MCF 10A (cell line): ENCODE results near the gene DDX27. TPM values are rescaled to one million over a fixed set of nuclear protein-coding genes. Genes with fewer than 3 reads are reported as not detected.
"Not testable (repeated sequence)": the region's sequence is repeated elsewhere in the genome, so short reads cannot be mapped to it uniquely, and the experiment has no call there.

Experiments
- BruUV-seq: library from RNA; stranded (reverse); fragments of 400-500 nt; replicated peaks from 2 replicates; lab custom pipeline; 2021; lab: Mats Ljungman, UMichigan
- CTCF ChIA-PET: fragments of 300-600 bp; sonication (Branson Sonifier 250); formaldehyde crosslinking; extraction: SDS; loops from one replicate; lab custom pipeline; 2021; ENCODE audit warnings: antibody characterized with exemption, inconsistent platforms; lab: Yijun Ruan, JAX
- POLR2A ChIA-PET: fragments of 300-600, 350-650 bp; sonication (Branson Sonifier 250); formaldehyde crosslinking; extraction: SDS; loops from one replicate; lab custom pipeline; 2020; ENCODE audit warnings: antibody characterized with exemption, inconsistent platforms; lab: Yijun Ruan, JAX
- DNase-seq: peaks from one replicate; pipeline ENCODE4 v3.0.0-alpha.2; 2018; ENCODE audit not compliant: unreplicated experiment
- H3K27ac Mint-ChIP-seq: one replicate; pipeline ENCODE4 v1.8.0; 2022; ENCODE audit warnings: mild to moderate bottlenecking, low read depth, mixed read lengths; ENCODE audit not compliant: unreplicated experiment
- H3K27me3 Mint-ChIP-seq: one replicate; pipeline ENCODE4 v1.8.0; 2022; ENCODE audit warnings: mixed read lengths; ENCODE audit not compliant: insufficient read depth, unreplicated experiment
- H3K36me3 Mint-ChIP-seq: one replicate; pipeline ENCODE4 v1.8.0; 2022; ENCODE audit warnings: mild to moderate bottlenecking, moderate library complexity, mixed read lengths; ENCODE audit not compliant: insufficient read depth, unreplicated experiment
- H3K4me1 Mint-ChIP-seq: one replicate; pipeline ENCODE4 v1.8.0; 2022; ENCODE audit warnings: mixed read lengths; ENCODE audit not compliant: insufficient read depth, unreplicated experiment
- H3K4me3 Mint-ChIP-seq: one replicate; pipeline ENCODE4 v1.8.0; 2022; ENCODE audit warnings: mild to moderate bottlenecking, moderate library complexity, mixed read lengths; ENCODE audit not compliant: unreplicated experiment
- H3K9me3 Mint-ChIP-seq: one replicate; pipeline ENCODE4 v1.8.0; 2022; ENCODE audit warnings: mixed read lengths; ENCODE audit not compliant: unreplicated experiment
- CTCF ChIP-seq: fragments of 200-600 bp; IDR thresholded peaks from one replicate; pipeline ENCODE4 v1.8.0; 2022; ENCODE audit warnings: antibody characterized with exemption, mild to moderate bottlenecking; ENCODE audit not compliant: unreplicated experiment
- intact Hi-C: fragments of 100-400 bp; cut with micrococcal nuclease; formaldehyde crosslinking; loops from 2 replicates; pipeline ENCODE4 v1.14.1; 2022
- total RNA-seq: library from RNA; stranded (reverse); gene quantifications from 2 replicates; pipeline ENCODE4 v1.2.3, GENCODE V29; 2022

Gene DDX27
- total RNA-seq, 1 experiment from 2014 or later: 56.4 TPM

- Mint-ChIP-seq H3K27ac (peak overlapping the region; percentile 19), H3K9me3 (no peaks in the 10 kb centered on the region), H3K36me3 (peaks cover 22% of the 10 kb centered on the region), H3K4me3 (no peak overlapping the region), H3K27me3 (no peaks in the 10 kb centered on the region), H3K4me1 (peaks cover 8% of the 10 kb centered on the region)
- DNase-seq: no peak
- intact Hi-C loops: no loop called here
- BruUV-seq: no TSS peak
- CTCF ChIA-PET: interaction anchor here (0.6 to 5.1 kb wide), 5 partner anchors 16 to 193 kb away, joined by 3 to 42 read pairs (median 5); no protein-coding TSS in a partner anchor
- no peak for TF ChIP-seq CTCF
- POLR2A ChIA-PET: interaction anchor here (1.8 to 6.6 kb wide), 2 partner anchors 15 to 36 kb away, joined by 6 to 59 read pairs; no protein-coding TSS in a partner anchor
Measured at GRCh38 chr20:49181265-49181877, 37.8 kb upstream of the DDX27 start.

GRCh38 chr20:49183444-49183843 lies 35.8 kb upstream of the DDX27 start:
- DNase-seq: no peak
- H3K4me1 Mint-ChIP-seq: peaks cover 10% of the 10 kb centered on the region
- no peaks in the 10 kb centered on the region for H3K9me3 Mint-ChIP-seq
- ChIA-PET CTCF (interaction anchor here (0.5 to 5.1 kb wide), 4 partner anchors 18 to 1849 kb away, joined by 3 to 42 read pairs (median 5); no protein-coding TSS in a partner anchor), POLR2A (interaction anchor here (1.0 to 7.5 kb wide), 6 partner anchors 17 to 99 kb away, joined by 4 to 150 read pairs (median 6); partner anchors contain the start of gene DDX27)
- BruUV-seq: no TSS peak
- intact Hi-C loops: no loop called here
- H3K4me3 Mint-ChIP-seq: no peak overlapping the region
- H3K27me3 Mint-ChIP-seq: no peaks in the 10 kb centered on the region
- no peak overlapping the region for H3K27ac Mint-ChIP-seq
- no peak for TF ChIP-seq CTCF
- H3K36me3 Mint-ChIP-seq: peaks cover 18% of the 10 kb centered on the region

- intact Hi-C loops, H3K9me3 Mint-ChIP-seq, H3K27ac Mint-ChIP-seq, H3K4me3 Mint-ChIP-seq, H3K27me3 Mint-ChIP-seq, BruUV-seq, DNase-seq: not testable (repeated sequence)
- Mint-ChIP-seq H3K4me1 (peaks cover 14% of the 10 kb centered on the region), H3K36me3 (peaks cover 12% of the 10 kb centered on the region)
- POLR2A ChIA-PET: interaction anchor here (0.8 to 7.5 kb wide), 7 partner anchors 9 to 99 kb away, joined by 3 to 150 read pairs (median 4); partner anchors contain the start of gene DDX27
- CTCF ChIA-PET: interaction anchor here (1.1 to 2.3 kb wide), 2 partner anchors 33 to 51 kb away, joined by 4 to 6 read pairs; no protein-coding TSS in a partner anchor
Measured at GRCh38 chr20:49184084-49184501, 35.1 kb upstream of the DDX27 start.

GRCh38 chr20:49184691-49185070 lies 34.5 kb upstream of the DDX27 start:
- POLR2A ChIA-PET: interaction anchor here (0.8 to 7.5 kb wide), 5 partner anchors 10 to 33 kb away, joined by 3 to 150 read pairs (median 3); partner anchors contain the start of gene DDX27
- BruUV-seq: no TSS peak
- no peak for DNase-seq
- Mint-ChIP-seq H3K27ac (no peak overlapping the region), H3K4me3 (peak overlapping the region; percentile 38), H3K27me3 (no peaks in the 10 kb centered on the region), H3K4me1 (peaks cover 9% of the 10 kb centered on the region), H3K9me3 (no peaks in the 10 kb centered on the region), H3K36me3 (peaks cover 12% of the 10 kb centered on the region)
- no peak for TF ChIP-seq CTCF
- intact Hi-C loops: no loop called here
- CTCF ChIA-PET: interaction anchor here (1.1 to 2.3 kb wide), 2 partner anchors 33 to 52 kb away, joined by 4 to 6 read pairs; no protein-coding TSS in a partner anchor
